Stimulated activated naive CD8-positive, alpha-beta T cell treated with anti-CD3 and anti-CD28 coated beads, Interleukin-15, Interleukin-2, amounts not matched to agents 100 U/mL and 50 U/mL, for 24 hours (primary cell): ENCODE data around the gene PDGFB.
A peak's percentile ranks its signal among the peaks of the same experiment; 100 is the strongest.

Experiments
- ATAC-seq: fragments of 150-1000 bp; cut with Tn5 transposase; one replicate; pipeline ENCODE4 v1.10.0; 2021
- DNase-seq: peaks from one replicate; pipeline ENCODE4 v3.0.0; 2021

PDGFB gene

DNA sequence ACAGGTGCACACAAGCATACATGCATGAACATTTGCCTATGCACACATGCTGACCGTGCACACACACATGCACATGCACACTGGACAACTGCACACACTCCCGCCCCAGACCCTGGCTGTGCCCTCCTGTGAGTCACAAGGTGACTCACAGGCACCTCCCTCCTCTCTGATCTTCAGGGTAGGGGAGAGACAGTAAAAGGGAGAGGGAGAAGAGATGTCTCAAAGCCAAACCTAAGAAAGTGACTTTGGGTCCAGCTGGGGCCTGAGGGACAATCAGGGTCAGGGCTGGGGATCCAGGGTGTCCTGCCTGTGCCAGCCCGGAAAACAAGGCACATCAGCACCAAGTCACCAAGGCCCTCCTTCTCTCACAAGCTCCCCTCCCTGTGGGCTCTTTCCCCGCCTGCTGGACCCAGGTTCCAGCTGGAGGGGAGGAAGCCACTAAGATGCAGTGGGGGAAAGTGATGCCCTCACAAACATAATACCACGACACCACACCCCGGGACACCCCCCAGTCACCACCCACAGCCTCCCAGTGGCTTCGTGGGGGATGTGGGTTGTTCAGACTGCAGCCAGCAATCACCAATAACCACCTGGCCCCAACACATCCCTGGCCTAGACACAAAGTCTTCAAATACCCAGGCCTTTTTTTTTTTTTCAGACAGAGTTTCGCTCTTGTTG is 39.3 kb downstream of the PDGFB start:
- DNase-seq = peak; percentile 38

DNA sequence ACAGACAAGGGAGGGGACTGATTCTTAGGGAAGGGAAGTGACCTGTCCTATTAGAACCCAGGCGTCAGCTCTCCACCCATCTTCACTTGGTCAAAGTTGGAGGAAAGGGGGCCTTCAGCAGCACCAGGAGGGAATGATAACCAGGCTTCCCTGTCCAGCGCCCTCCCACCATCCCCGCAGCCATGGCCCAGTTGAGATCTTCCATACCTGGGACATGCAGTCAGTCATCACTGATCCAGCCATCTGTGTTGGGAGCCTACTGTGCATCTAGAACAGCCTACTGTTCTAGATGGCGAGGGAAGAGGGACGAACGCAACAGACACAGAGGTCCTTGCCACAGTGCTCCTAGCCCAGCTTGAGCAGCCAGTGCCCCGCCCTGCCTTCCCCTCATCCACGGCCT is 40.6 kb downstream of the PDGFB start:
- peak; percentile 1 for DNase-seq
- ATAC-seq = no peak

More for the DNA sequence above, 39.3 kb downstream of the PDGFB start:
- peak; percentile 91 for ATAC-seq

DNA sequence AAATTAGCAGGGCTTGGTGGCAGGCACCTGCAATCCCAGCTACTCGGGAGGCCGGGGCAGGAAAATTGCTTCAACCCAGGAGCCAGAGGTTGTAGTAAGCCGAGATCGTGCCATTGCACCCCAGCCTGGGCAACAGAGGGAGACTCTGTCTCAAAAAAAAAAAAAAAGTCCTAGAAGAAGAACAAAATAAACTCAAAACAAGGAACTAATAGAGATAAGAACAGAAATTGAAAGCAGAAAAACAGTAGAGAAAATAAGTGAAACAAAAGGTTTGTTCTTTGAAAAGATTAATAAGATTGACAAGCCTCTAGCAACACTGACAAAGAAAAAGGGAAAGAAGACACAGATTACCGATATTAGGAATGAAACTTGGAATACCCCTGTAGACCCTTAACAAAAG is 47.2 kb downstream of the PDGFB start:
- DNase-seq = no peak
- no peak for ATAC-seq

DNA sequence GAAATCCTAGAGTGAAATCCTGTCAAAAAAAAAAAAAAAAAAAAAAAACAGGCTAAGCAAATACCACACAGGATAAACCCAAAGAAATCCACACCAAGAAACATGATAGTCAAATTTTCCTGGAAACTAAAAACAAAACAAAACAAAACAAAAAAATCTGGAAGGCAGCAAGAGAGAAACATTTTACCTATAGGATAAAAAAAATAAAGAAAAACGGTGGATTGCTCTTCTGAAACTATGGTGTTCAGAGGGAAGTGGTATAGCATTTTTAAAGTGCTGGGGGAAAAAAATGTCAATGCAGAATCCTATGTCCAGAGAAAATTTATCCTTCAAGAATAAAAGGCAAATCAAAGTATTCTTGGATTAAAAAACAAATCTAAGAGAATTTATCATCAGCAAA is 50.7 kb downstream of the PDGFB start:
- ATAC-seq (no peak), DNase-seq (no peak)

DNA sequence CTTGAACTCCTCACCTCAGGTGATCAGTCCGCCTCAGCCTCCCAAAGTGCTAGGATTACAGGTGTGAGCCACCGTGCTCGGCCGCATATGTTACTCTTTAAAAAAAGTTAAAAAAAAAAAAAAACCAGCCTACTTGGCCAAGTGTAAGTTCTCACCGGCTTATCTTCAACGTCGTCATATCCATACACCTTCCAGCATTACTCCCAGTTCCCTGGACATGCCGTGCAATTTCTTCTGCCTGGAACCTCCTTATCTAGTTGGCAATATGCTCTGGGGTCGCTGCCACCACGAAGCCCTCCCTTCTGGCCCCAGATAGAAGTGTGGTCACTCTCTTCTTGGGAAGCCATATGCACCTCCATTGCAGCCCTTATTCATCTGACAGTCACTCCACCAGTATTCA is 56.0 kb downstream of the PDGFB start:
- DNase-seq = no peak
- ATAC-seq = no peak

DNA sequence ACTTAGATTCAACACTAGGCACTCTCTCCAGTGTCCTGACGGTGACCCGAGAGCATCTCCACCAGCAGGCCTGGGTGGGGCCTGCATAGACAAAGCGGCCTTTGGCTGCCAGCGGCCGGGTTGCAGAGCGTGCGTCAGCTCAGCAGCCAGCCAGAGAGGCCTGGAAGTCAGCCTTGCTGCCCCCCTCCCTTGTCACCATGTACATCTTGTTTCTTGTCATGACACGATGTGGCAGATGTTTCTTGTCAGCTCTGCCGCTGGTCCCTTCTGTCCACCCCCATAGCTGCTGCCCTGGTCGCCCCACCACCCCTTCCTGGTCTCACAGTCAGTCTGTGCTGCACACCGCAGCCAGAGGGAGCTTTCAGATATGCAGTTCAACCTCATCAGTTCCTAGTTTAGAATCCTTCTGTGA is 59.2 kb downstream of the PDGFB start:
- no peak for DNase-seq
- no peak for ATAC-seq

DNA sequence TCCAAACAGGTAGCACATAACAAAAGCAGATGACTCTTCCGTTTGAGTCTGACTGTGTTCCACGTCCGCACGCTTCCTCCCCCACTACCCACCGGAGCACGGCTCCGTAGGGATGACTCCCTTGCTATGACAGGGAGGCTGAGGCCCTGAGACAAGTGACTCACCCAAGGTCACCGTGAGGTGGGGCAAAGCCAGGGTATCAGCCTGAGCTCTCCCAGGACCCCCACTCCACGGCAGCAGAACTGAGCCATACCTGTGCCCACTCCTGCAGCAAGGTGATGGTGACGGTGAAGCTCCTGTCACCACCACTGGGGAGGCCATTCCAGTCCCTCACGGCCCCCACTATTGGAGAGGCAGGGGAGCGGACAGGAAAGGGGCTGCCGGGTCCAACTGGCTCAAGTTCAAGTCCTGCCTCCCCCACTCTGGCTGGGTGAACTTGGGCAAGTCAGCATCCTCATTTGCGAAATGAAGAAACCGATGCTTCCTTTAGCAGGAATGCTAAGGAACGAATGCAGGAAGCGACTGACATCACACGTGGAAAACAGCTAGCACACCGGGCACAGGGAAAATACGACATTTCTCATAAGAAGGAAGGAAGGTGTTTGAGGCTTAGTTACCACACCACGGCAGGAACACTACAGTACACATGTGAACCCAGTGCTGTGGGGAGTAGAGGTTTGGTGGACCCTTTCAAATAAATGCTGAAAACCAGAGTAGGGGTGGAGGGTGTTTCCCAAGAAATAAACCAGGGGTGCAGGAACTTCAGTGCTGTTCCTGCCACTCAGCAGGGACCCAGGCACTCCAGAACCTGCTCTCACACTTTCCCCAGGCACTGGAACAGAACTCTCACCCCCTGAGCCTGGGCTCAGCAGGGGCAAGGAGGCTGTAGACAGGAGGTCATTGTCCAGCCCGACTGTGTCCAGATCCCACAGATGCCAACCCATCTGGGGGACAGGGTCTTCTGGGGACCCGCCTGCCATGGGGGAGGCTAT is 59.9 kb downstream of the PDGFB start:
- DNase-seq (no peak), ATAC-seq (no peak)

DNA sequence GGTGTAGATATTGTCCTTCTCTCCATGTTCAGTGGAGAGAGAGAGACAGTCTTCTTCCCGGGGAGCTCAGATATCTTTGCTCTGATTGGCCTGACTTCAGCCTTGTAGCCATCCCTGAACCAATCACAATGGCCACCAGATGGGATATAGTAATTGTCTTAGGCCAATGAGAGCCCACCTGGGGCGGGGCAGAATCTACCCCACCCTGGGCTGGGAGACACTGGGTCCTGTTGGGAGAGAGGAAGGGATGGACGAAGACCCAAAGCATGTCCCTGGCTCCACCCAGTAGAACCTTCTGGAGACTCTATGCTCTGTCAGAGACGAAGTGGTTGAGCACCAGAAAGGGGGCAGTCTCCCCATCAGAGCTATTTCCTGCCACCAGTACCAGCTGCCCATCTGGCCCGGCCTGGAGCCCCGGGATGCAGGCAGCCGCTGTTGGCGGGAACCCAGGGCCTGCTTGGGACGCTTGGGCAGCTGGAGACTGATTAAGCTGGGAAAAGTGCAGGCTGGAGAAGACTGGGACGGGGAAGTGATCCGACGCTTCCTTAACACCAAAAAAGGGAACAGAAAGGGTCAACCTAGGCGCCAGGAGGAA is 60.7 kb downstream of the PDGFB start:
- DNase-seq = no peak
- no peak for ATAC-seq

DNA sequence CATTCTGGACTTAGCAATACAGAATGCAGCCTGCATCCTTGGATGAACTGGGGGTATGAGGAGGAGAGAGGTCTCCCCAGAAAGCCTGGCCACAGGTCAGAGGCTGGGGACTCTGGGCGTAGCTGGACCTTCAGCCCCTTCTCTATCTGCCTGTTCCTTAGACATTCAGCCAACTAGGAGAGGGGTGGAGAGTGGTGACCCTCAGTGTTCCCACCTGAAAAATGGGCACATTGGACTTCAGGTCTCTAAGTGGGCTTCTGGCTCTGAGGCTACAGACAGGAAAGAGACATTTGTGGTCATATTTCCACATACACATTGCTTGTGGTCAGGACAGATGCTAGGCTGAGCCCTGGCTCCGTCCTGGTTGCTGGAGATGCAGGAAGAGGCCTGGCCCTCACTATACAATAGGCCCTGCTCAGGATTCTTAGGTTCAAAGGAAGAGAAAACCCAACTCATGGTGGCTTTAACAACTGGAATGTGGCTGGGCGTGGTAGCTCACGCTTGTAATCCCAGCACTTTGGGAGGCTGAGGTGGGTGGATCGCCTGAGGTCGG is 62.2 kb downstream of the PDGFB start:
- ATAC-seq = no peak

DNA sequence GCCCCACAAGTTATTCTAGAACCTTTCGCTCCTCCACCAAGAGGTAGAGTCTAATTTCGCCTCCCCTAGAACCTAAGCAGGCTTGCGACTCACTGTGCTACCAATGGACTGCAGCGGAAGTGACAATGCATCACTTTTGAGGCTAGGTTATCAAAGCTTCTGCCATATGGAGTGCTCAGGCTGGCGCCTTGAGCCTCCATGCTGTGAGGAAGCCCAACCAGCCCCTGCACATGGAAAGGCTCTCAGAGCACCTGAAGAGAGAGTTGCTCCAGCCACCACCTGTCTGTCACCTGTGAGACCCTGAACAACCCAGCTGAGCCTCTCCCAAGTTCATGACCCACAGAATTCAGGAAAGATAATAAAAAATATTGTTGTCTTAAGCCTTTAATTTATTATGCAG is 63.0 kb downstream of the PDGFB start:
- no peak for ATAC-seq
- no peak for DNase-seq

More for the DNA sequence above, 62.2 kb downstream of the PDGFB start:
- no peak for DNase-seq

DNA sequence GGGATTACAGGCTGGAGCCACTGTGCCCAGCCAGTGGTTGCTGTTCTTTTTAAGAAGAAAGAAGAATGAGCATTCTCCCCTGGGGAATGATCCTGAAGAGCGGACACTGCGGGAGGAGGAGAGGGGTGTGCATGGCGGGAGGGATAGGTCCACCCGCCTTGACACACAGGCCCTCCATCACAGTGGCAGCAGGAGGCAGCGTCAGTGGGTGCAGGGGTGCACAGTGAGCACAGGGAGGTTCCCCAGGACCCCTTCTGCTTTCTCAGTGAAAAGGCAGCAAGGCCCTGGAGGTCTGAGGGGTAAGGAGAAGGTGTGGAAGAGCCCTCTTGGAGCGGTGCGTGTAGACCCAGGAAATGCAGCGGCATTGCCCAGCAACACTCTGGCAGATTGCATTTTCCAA is 63.4 kb downstream of the PDGFB start:
- DNase-seq = no peak
- ATAC-seq = no peak

DNA sequence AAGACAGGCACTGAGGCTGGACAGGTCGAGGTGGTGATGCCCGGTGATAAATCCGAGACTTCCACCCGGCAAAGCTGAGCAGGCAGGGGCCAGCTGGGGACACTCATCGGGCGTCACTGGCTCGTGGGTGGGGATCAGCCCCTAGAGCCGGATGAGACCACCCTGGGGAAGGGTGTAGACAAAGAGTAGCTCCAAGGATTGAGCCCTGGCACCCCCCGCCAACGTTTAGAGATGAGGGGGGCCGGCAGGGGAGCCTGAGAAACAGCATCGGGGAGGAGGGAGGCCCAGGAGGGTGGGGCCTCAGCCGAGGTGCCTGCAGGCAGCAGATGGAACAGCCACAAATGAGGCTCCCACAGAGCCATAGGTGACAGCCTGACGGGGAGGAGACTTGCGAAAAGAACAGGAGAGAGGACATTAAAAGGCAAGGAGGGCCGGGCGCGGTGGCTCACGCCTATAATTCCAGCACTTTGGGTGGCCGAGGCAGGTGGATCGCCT is 64.9 kb downstream of the PDGFB start:
- ATAC-seq = no peak
- no peak for DNase-seq

DNA sequence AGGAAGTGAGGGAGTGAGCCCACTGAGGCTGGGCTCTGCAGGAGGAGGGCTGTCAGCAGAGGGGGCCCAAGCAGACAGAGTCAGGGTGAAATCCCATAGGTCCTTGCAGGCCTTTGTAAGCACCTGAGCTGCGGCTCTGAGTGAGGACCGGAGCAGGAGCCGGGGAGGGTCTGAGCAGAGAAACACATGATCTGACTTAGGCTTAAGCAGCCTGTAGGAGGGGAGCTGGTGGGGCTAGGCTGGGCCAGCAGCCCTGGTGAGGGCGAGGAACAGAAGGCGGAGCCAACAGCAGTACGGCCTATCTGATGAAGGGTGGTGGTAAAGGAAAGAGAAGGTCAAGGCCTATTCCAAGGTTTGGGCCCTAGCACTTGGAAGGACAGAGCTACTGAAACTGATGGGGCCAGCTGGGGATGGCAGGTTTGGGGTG is 65.4 kb downstream of the PDGFB start:
- ATAC-seq = no peak
- no peak for DNase-seq

DNA sequence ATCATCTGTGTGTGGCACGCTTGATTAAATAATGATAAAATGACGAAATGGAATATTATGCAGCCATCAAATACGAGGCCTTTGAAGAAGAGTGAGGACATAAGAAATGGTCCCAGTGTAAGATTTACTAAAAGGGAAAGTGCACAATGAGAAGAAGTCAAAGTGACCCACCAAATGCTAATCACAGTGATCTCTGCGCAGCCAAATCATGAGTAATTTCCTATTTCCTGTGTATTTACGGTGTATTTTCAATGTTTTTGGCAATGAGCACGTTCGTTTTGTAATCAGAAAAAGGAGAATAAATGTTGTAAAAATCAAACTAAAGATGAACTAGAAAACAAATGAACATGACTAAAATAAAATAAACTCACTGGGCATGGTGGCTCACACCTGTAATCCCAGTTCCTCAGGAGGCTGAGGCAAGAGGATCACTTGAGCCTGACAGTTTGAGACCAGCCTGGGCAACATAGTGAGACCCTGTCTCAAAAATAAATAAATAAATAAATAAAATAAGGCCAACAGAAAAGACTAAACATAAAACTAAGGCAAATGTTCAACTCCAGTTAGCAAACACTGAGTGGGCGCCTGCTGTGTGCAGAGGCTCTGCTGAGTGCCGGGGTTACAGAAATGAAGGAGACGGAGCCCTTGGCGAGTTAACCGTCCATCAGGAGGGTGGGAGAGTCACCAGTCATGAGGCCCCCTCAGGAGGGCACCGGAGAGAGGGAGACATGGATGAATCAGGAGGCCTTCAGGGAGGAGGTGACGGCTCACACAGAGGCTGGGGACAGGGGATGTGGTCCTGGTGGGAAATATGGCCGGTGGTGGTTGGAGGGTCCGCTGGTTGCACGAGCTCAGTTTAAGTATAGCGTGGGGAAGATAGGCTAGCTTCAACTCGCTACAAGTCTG is 66.3 kb downstream of the PDGFB start:
- DNase-seq (no peak), ATAC-seq (no peak)

DNA sequence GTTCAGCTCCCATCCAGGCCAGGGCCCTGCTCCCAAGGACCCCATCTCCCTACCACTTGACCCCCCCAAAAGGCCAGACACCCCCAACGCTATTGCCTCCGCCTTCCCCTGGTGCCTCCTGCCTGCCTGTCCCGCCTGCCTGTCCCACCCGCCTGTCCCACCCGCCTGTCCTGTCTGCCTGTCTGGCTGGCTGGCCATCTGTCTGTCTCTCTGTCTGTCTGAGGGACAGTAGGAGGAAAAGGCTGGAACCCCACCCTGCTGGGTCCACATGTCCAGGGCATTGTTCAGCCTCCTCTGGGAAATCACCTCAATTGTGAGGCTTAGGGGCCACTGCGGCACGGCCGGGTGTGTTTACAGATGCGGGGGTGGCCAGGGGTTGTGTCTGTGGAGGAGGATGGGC is 67.0 kb downstream of the PDGFB start:
- no peak for ATAC-seq
- DNase-seq = no peak

DNA sequence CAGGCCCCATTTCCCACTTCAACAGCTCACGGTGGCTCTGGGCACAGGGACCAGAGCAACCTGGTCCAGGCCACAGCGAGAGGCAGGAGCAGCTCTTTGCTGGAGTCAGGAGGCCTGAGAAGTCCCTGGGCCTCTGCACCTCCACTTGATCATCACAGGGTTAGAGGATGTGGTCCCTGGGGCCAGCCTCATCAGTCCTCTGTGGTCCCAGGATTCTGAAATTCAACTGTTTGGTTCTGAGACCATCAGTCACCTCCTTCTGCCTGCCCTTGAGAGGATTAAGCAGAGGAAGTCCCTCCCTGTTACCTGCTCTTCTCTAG is 67.4 kb downstream of the PDGFB start:
- DNase-seq (no peak), ATAC-seq (no peak)

DNA sequence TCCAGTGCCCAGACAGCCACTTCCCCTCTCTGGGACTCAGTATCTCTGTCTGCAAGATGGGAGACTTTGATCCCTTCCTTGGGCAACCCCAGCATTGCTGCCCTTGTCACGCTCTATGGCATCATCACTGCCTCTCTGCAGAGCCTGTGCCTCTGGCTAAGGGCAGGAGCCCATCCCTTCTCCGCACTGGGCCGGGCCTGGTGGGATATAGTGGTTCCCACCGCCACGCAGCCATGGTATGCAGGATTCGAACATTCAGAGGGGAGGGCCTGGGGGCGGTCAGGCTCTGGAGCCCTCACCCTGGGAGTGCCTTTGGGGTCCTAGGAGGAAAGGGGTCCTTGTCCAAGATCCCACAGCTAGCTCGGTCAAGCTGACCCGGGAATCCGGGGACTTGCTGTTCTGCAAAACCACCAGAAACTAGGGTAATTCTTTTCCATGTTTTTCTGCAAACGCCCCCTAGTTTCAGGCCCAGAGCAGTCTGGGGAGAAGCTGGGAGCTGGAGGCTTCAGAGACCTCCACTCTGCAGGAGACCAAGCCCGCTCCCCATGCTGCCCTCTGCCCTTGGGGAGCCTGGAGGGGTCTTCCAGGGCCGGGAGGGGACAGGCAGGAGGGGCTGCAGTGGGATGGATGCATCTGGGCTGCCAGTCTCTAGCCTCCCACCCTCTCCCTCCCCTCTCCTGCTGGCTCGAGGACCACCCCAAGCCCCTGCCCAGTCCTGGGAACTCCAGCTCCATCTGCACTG is 67.9 kb downstream of the PDGFB start:
- DNase-seq (no peak), ATAC-seq (no peak)

DNA sequence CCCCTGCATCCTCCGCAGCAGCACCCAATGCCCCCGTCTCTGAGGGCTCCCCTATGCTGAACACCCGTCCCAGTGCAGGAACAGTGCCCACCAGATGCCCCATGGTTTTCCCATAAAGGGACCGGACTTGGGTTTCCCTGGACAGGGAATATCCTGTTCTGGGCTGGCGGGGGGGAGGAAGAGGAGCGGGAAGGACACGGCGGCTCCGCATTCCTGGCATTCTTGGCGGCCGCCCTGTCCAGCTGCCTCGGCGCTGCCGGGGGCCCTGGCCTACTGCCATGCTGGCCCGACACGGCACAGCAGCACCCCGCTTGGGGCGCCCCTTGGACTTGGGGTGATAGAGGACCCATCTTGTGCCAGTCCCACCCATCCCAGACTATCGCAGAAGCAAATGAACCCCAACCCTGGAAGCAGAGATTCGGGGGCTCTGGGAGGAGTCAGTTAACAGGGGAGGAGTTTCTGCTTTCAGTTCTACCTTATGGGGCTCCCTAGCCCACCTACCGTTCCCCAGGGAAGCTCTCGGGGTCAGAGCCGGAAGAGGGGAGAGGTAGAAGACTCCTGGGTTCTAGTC is 68.6 kb downstream of the PDGFB start:
- ATAC-seq (no peak), DNase-seq (no peak)

DNA sequence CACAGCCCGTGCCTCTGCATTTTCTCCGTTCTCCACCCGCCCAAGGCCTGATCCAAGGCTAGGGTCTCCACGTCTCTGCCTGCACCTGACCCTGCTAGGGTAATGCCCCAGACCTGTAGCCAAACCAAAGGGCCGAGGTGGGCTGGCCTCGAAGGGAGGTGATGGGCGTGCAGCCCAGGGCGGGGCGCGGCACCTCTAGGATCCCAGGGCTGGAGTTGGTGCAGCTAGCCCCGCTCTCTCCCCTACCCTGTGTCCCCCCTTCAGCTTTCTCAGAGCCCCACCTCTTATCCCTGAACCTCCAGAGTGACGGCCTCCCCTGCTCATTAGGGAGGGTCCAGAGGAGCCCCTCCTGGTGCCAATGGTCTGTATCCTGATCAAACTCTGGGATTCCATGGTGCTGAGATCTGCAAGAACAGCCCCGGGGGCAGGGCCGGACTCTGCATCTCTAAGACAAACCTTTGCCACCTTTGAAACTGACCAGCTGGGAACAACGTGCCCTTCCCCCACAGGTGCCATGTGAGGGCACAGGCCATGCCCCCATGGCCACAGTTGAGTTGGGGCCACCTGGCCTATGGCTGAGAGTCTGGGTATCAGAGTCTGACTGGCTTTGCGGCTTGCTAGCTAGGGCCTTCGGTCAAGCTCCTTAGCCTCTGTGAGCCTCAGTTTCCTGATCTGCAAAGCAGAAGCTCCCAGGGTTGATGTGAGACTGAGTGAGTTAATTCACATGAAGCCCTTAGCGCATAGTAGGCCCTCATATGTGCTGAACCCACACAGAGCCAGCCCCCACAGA is 69.2 kb downstream of the PDGFB start:
- ATAC-seq (no peak), DNase-seq (no peak)
